GM18868 (cell line): ENCODE data around the gene LBX1.
"Not testable (repeated sequence)": the region's sequence is repeated elsewhere in the genome, so short reads cannot be mapped to it uniquely, and the experiment has no call there.

Experiments used
- ATAC-seq: cut with Tn5 transposase; IDR thresholded peaks from one replicate; pipeline ENCODE4 v1.9.1; 2021; ENCODE audit warnings: mild to moderate bottlenecking, moderate library complexity; ENCODE audit not compliant: unreplicated experiment

Gene LBX1

DNA sequence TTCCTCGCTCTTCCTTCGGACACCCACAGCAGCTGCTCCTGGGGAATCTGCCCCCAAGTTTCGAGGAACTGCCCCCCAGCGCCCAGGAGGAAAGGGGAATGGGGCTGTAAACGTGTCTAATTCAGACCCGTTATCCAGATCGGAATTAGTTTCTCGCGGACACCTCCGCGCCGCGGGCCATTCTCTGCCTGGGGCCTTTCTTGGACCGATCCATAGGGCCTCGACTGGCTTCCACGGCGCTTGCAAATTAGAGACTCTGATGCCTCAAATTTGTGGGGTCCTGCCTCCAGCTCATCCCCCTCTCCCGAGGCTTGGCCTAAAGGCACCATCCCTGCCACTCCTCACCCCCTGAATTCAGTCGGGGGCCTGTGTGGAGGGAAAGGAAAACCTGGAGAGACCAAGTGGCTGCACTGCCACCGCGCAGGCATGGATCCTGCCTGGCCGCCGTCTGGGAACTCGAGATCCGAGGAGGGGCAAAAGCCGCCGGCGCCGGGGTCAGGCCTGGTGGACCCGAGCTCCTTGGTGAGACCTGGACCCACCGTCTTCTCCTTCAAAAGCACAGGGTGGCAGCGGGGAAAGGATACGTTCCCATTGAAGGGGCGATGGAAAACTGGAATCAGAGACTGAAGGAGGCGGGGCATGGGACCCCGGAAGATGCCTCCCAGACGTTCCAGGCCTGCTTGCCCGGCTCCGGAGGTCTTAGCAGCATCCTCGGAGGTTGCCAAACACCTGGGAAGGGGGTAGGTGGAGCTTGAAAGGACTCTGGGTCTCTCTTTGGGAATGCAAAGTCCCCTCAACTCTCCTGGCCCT lies 13.7 kb downstream of the LBX1 start:
- no peak for ATAC-seq

DNA sequence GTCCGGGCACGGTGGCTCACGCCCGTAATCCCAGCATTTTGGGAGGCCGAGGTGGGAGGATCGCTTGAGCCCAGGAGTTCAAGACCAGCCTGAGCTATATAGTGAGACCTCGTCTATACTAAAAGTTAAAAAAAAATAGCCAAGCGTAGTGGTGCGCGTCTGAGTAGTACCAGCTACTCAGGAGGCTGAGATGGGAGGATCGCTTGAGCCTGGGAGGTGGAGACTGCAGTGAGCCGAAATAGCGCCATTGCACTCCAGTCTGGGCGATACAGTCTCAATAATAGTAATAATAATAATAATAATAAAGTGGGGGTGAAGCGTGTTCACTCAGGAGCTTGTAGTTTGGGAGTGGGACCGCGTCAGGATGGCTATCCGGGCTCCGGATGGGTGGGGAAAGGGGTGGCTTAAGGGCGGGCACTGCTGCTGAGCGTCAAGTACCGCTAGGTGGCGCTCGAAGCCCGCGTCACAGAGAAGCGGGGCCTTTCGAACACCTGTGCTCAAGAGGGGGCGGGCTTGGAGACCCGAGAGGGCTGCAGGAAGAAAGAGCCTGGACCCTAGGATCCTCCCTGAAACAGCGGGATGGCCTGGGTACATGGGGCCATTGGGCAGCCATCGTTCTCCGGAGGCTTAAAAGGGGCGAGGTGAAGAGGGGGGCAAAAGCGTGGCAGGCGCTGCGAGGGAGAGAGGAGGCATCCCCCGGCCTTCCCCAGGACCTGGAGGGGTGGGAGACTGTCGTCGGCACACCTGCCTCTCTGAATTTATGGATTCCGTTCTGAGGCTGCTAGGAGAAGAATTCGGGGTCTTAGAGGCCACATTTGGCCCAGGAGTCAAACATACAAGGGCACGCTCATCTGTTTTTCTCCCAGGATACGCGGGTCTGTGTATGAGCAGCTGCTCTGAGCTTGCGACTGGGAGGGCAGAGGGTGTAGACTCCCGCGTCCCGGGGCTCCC lies 14.5 kb downstream of the LBX1 start:
- peak; percentile 62 for ATAC-seq

DNA sequence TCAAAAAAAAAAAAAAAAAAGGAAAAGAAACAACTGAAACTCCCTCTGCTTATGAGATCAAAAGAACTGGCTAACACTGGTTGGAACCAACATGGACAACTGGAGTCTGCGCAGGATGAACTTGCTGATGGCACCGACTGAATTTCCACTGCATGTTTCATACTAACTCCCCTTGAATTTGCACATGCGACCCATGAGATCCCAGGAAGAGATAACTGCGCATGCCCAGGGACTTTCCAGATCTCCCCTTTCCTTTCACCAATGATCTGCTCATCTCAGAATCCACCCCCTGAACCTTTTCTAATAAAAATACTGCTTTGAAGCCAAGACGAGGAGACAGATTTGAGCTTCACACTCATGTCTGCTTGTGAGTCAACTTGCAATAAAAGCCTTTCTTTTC lies 20.7 kb downstream of the LBX1 start:
- no peak for ATAC-seq

DNA sequence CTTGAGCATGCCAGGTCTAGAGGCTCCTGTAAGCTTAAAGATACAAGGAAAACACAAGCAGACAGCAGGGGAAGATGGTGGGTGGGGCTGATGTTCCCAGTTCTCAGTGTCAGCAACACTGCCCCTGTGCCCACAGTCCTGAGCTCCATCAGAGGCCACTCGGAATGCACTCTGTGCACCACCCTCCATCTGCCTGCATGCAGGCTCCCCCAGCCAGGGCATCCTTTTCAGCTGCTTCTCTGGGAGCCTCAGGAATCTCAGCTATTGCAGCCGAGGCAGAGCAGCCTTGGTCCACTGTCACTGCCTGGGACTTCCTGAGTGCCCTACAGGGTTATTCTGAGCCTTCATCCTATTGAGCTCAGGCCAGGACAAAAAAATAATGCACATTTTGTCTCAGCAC lies 22.2 kb downstream of the LBX1 start:
- no peak for ATAC-seq

DNA sequence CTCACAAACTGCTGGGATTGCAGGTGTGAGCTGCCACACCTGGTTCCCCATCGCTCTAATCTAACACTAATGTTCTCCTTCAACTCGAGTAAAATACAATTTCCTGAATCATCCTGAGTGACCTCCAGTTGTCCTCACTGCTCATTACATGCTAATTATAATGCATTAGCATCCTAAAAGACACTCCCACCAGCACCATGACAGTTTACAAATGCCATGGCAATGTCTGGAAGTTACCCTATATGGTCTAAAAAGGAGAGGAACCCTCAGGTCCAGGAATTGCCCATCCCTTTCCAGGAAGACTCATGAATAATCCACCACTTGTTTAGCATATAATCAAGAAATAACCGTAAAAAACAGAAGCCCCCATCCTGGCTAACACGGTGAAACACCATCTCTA lies 26.6 kb downstream of the LBX1 start:
- not testable (repeated sequence) for ATAC-seq

DNA sequence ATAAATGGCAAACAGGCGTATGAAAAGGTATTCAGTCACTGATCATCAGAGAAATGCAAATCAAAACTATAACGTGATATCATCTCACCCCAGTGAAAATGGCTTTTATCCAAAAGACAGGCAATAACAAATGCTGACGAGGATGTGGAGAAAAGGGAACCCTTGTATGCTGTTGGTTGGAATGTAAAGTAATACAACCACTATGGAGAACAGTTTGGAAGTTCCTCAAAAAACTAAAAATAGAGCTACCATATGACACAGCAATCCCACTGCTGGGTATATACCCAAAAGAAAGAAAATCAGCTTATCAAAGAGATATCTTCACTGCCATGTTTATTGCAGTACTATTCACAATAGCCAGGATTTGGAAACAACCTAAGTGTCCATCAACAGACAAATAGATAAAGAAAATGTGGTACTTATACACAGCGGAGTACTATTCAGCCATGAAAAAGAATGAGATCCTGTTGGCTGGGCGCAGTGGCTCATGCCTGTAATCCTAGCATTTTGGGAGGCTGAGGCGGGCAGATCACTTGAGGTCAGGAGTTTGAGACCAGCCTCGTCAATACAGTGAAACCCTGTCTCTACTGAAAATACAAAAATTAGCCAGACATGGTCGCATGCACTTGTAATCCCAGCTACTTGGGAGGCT lies 30.8 kb downstream of the LBX1 start:
- ATAC-seq, result not testable (repeated sequence)

DNA sequence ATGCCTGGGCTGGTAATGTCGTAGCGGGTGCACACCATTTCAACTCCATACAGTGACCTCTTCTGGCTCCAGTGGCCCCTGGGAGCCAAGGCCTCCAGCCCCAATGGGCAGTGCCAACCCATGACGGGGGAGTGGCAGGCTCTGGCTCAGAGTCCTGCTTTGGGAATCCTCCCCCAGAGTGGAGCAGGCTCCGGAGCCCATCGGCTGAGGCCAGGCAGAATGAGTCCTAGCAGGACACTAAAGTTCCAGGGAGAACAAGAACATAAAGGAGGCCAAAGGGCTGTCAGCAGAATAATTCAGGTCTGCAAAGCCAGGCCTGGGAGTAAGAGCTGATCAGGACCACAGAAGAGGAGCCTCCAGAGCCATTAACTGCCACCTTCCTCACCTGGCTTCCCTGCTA lies 33.3 kb downstream of the LBX1 start:
- ATAC-seq, result no peak

DNA sequence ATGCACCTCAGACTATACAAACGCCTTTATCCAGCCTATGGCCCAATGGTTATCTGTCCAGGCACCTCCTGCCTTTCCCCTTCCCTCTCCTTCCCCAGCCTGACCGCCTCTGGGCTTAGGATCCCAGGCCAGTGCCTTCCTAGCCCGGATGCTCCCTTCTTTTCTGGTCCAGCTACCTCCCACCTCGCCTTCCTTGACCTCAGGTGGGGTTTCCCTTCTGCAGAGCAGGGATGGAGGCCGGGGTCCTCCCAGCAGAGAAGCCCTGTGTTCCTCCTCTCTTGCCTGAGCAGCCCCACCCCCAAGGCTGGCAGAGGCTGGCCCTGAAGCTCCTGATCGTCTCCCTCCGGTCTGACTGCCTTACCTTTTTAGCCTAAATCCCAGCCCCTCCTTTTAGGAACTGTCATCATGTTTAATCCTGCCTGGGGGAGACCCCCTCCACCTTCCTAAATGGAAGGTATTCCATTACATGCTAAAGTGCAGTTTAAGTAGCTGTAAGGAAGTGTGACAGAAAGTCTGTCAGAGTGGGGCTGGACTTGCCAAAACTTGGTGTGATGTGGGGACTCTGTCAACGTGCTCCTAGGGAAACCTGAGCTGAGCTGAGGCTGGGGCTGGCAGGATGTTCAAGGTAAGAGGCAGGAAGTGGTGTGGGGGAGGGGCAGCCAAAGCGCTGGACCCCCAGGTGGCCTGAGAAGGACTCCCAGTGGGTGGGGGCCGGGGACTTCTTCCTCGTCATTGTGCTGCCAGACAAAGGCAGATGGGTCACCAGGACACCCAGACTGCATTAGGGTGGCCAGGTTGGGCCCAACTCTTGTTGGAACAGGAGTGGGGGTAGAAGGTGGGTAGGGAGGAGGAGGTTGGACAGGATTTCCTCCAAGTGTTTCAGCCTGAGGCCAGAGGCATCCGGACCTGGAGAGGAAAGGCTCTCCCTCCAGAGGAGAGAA lies 39.5 kb downstream of the LBX1 start:
- ATAC-seq, result no peak

DNA sequence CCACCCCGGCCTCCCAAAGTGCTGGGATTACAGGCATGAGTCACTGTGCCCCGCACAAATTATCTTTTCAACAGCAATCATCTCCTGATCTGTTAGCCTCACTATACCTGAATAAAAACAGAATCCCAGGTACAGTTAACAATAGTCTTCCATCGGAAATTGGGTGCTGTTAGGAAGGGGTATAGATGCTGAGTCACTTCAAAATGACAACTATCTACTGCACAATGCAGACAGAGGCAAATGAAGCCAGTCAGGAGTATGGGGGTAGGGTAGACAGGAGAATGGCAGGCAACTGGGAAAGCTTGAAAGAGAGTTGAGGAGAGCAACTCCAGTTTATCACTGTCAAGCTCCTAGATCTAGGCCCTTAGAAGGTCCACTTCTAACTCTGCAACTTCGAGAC lies 40.3 kb downstream of the LBX1 start:
- ATAC-seq, result no peak

DNA sequence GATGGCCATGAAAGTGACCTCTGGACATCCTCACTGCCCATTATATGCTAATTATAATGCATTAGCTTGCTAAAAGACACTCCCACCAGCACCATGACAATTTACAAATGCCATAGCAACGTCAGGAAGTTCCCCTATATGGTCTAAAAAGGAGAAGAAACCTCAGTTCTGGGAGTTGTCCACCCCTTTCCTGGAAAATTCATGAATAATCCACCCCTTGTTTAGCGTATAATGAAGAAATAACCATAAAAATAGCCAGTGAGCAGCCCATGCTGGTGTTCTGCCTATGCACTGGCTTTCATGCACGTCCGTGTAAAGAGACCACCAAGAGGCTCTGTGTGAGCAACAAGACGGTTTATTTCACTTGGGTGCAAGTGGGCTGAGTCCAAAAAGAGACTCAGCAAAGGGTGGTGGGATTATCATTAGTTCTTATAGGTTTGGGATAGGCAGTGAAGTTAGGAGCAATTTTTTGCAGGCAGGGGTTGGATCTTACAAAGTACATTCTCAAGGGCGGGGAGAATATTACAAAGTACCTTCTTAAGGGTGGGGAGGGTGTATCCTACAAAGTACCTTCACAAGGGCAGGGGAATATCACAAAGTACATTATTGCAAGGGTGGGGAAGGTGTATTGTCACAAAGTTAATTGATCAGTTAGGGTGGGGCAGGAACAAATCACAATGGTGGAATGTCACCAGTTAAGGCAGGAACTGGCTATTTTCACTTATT lies 45.6 kb downstream of the LBX1 start:
- no peak for ATAC-seq

DNA sequence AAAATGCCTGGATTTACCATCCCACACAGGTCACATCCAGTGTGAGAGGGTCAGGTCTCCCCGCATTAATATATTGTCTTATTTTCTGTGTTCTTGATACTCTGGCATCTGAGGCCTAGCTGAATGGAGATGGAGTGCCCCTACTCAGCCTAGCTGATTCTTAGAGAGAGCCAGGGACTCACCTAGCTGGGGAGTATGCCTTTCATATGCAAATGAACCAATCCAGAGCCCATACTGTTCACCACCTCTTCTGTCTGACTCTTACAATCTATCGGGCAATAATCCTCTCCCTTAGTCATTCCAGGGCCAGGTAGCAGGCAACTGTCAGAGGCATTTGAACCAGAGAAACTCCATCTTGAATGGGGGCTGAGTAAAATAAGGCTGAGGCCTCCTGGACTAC lies 46.3 kb downstream of the LBX1 start:
- ATAC-seq, result no peak
